GM21447 (cell line): ENCODE data around the gene OTUD5.

Source experiments
- ATAC-seq: cut with Tn5 transposase; IDR thresholded peaks from one replicate; pipeline ENCODE4 v1.9.1; 2021; ENCODE audit not compliant: unreplicated experiment

The OTUD5 gene

GRCh38 chrX:48937054-48937907 is 20.1 kb downstream of the OTUD5 start:
- ATAC-seq, result peak; percentile 58

- peak; percentile 2 for ATAC-seq
Observed at GRCh38 chrX:48936429-48937053, 20.9 kb downstream of the OTUD5 start.

- ATAC-seq, result no peak
Observed at GRCh38 chrX:48935301-48935670, 22.1 kb downstream of the OTUD5 start.

- no peak for ATAC-seq
Observed at GRCh38 chrX:48934581-48935300, 22.7 kb downstream of the OTUD5 start.

- no peak for ATAC-seq
Observed at GRCh38 chrX:48933757-48934156, 23.6 kb downstream of the OTUD5 start.

GRCh38 chrX:48927736-48928382 is 29.5 kb downstream of the OTUD5 start:
- no peak for ATAC-seq

- ATAC-seq, result no peak
Observed at GRCh38 chrX:48927123-48927522, 30.3 kb downstream of the OTUD5 start.

- ATAC-seq, result no peak
Observed at GRCh38 chrX:48924270-48924669, 33.1 kb downstream of the OTUD5 start.

GRCh38 chrX:48923771-48924170 is 33.6 kb downstream of the OTUD5 start:
- ATAC-seq, result no peak

GRCh38 chrX:48920718-48921104 is 36.7 kb downstream of the OTUD5 start:
- ATAC-seq, result no peak

- no peak for ATAC-seq
Observed at GRCh38 chrX:48919947-48920717, 37.3 kb downstream of the OTUD5 start.

- ATAC-seq, result no peak
Observed at GRCh38 chrX:48919360-48919841, 38.0 kb downstream of the OTUD5 start.

GRCh38 chrX:48918643-48919340 is 38.6 kb downstream of the OTUD5 start, which contains the start of gene PIM2:
Gene PIM2 (minus strand): TSS chrX:48919024. CDS start chrX:48918834, 190 bp downstream.
- ATAC-seq, result peak; percentile 76

GRCh38 chrX:48918301-48918642 is 39.1 kb downstream of the OTUD5 start:
- no peak for ATAC-seq

GRCh38 chrX:48917139-48918001 is 40.0 kb downstream of the OTUD5 start:
- no peak for ATAC-seq

GRCh38 chrX:48914593-48915493 is 42.6 kb downstream of the OTUD5 start:
- ATAC-seq, result no peak

- ATAC-seq, result no peak
Observed at GRCh38 chrX:48913605-48914366, 43.6 kb downstream of the OTUD5 start.
